T-helper 2 cell (primary cell): ENCODE data around the gene TCEANC2.
"Not testable (repeated sequence)": the region's sequence is repeated elsewhere in the genome, so short reads cannot be mapped to it uniquely, and the experiment has no call there.

Source experiments
- DNase-seq, 5 experiments: peaks; one replicate each; pipeline versions ENCODE4 v3.0.0 to v3.0.0-alpha.2; 2012 to 2022

TCEANC2 gene

GRCh38 chr1:54028306-54029251 is 24.8 kb upstream of the TCEANC2 start:
- no peak for DNase-seq

- no peak for DNase-seq
Measured at GRCh38 chr1:54037476-54037875, 15.9 kb upstream of the TCEANC2 start.

- no peak for DNase-seq
Measured at GRCh38 chr1:54041806-54042205, 11.6 kb upstream of the TCEANC2 start.

- DNase-seq: no peak
Measured at GRCh38 chr1:54045496-54045895, 7.9 kb upstream of the TCEANC2 start.

GRCh38 chr1:54046671-54047383 is 6.6 kb upstream of the TCEANC2 start:
- no peak for DNase-seq

GRCh38 chr1:54047384-54048305 is 5.8 kb upstream of the TCEANC2 start:
- DNase-seq: no peak

- DNase-seq: not testable (repeated sequence)
Measured at GRCh38 chr1:54050435-54050834, 3.0 kb upstream of the TCEANC2 start.

GRCh38 chr1:54051933-54052430 is 1.4 kb upstream of the TCEANC2 start:
- no peak for DNase-seq

- peak in 3 of 5 experiments; percentile 19 to 58 (median 27) for DNase-seq
Measured at GRCh38 chr1:54052431-54052933, 926 bp upstream of the TCEANC2 start.

- DNase-seq: peak in 1 of 5 experiments; percentile 43
Measured at GRCh38 chr1:54053745-54054437, 483 bp downstream of the TCEANC2 start.

GRCh38 chr1:54054438-54054749 is 986 bp downstream of the TCEANC2 start:
- peak in 1 of 5 experiments; percentile 43 for DNase-seq

GRCh38 chr1:54064299-54064698 is 10.9 kb downstream of the TCEANC2 start:
- DNase-seq: no peak

GRCh38 chr1:54069791-54070170 is 16.4 kb downstream of the TCEANC2 start:
- no peak for DNase-seq

GRCh38 chr1:54070171-54070837 is 16.9 kb downstream of the TCEANC2 start:
- DNase-seq: peak in 2 of 5 experiments; percentile 20 to 60

GRCh38 chr1:54077359-54077758 is 24.0 kb downstream of the TCEANC2 start:
- DNase-seq: no peak

- DNase-seq: no peak
Measured at GRCh38 chr1:54080598-54081049, 27.2 kb downstream of the TCEANC2 start.

- peak; percentile 7 to 61 (median 36) for DNase-seq
Measured at GRCh38 chr1:54081306-54082270, 28.2 kb downstream of the TCEANC2 start.

GRCh38 chr1:54084794-54085193 is 31.4 kb downstream of the TCEANC2 start:
- no peak for DNase-seq

- DNase-seq: no peak
Measured at GRCh38 chr1:54086754-54087153, 33.3 kb downstream of the TCEANC2 start.

- no peak for DNase-seq
Measured at GRCh38 chr1:54088385-54088784, 35.0 kb downstream of the TCEANC2 start.
